NT2/D1 (cell line): ENCODE measurements around the gene CCDC102B.

Source experiments
- DNase-seq: peaks from one replicate; pipeline ENCODE4 v3.0.0-alpha.2; 2011; ENCODE audit warnings: low read depth, low spot score
- H3K27me3 ChIP-seq: 2 replicates; pipeline ENCODE4 v1.6.0; 2011; ENCODE audit warnings: mild to moderate bottlenecking; ENCODE audit not compliant: insufficient read length, insufficient read depth
- H3K36me3 ChIP-seq: 2 replicates; pipeline ENCODE4 v1.6.1; 2011; ENCODE audit warnings: mild to moderate bottlenecking, low read length, mixed read lengths; ENCODE audit not compliant: insufficient read depth, insufficient read length
- H3K4me1 ChIP-seq: 2 replicates; pipeline ENCODE4 v1.5.1; 2011; ENCODE audit not compliant: insufficient read depth, insufficient read length
- H3K4me3 ChIP-seq: 2 replicates; pipeline ENCODE4 v1.5.1; 2011; ENCODE audit warnings: low read depth; ENCODE audit not compliant: insufficient read length
- H3K9ac ChIP-seq: 2 replicates; pipeline ENCODE4 v1.6.0; 2011; ENCODE audit warnings: low read depth; ENCODE audit not compliant: insufficient read length
- H3K9me3 ChIP-seq: 2 replicates; pipeline ENCODE4 v1.5.1; 2011; ENCODE audit warnings: mild to moderate bottlenecking, low read length; ENCODE audit not compliant: insufficient read depth
- SUZ12 ChIP-seq: IDR thresholded peaks from 2 replicates; pipeline ENCODE4 v1.6.1; 2011; ENCODE audit not compliant: insufficient read length, insufficient read depth; ENCODE audit errors: extremely low read depth
- YY1 ChIP-seq: IDR thresholded peaks from 2 replicates; pipeline ENCODE4 v1.6.1; 2011; ENCODE audit not compliant: insufficient read length, insufficient read depth
- ZNF274 ChIP-seq: IDR thresholded peaks from 2 replicates; pipeline ENCODE4 v1.6.1; 2011; ENCODE audit warnings: mild to moderate bottlenecking, low read depth, low read length

Gene CCDC102B

GRCh38 chr18:68979737-68980136 lies 181.9 kb downstream of the CCDC102B start:
- Histone ChIP-seq H3K27me3 (no peaks in the 10 kb centered on the region), H3K9me3 (no peaks in the 10 kb centered on the region), H3K4me3 (no peak overlapping the region), H3K36me3 (no peaks in the 10 kb centered on the region), H3K4me1 (no peaks in the 10 kb centered on the region), H3K9ac (no peak overlapping the region)
- TF ChIP-seq SUZ12: no peak
- DNase-seq: no peak

DNA sequence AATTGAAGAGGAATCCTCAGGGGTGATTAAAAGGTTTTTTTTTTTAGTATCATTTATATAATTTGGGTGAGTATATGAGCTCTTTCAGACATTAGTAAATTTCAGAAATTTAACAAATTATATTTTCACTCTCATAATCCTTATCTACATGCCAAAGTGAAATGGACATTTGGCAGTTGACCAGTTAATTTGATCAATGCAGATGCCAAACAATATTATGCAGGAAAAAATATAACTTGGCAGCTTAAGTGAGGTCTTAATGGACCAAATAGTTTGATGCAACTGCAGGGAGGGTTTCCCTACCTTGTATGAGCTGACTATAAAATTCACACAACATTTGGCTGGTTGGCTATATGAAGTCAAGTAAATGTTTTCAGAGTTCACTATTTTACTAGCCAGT lies 185.2 kb downstream of the CCDC102B start:
- Histone ChIP-seq H3K36me3 (no peaks in the 10 kb centered on the region), H3K27me3 (no peaks in the 10 kb centered on the region), H3K9ac (no peak overlapping the region), H3K4me1 (no peaks in the 10 kb centered on the region), H3K4me3 (no peak overlapping the region), H3K9me3 (no peaks in the 10 kb centered on the region)
- no peak for DNase-seq
- no peak for TF ChIP-seq YY1
- no peak for TF ChIP-seq ZNF274
- no peak for TF ChIP-seq SUZ12

DNA sequence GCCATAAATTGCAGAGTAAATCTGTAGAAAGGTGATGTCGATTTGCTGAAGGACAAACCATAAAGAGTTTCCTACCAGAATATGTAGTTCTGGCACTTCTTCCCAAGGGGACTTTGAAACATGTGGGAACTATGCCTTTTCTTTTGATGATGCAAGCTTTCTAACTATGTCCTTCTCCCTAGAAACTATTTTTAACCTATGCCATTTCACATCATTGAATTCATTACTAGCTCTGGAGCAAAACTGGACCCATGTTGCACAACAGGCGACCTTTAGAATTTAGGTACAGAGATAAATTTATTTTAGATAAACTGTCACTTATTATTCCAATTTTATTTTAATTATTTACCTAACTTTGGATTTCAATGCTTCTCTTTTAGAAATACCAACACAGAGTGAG lies 186.5 kb downstream of the CCDC102B start:
- Histone ChIP-seq H3K36me3 (no peaks in the 10 kb centered on the region), H3K9ac (no peak overlapping the region), H3K27me3 (no peaks in the 10 kb centered on the region), H3K4me3 (no peak overlapping the region), H3K4me1 (no peaks in the 10 kb centered on the region), H3K9me3 (no peaks in the 10 kb centered on the region)
- DNase-seq: no peak
- TF ChIP-seq SUZ12 (no peak), YY1 (no peak), ZNF274 (no peak)

DNA sequence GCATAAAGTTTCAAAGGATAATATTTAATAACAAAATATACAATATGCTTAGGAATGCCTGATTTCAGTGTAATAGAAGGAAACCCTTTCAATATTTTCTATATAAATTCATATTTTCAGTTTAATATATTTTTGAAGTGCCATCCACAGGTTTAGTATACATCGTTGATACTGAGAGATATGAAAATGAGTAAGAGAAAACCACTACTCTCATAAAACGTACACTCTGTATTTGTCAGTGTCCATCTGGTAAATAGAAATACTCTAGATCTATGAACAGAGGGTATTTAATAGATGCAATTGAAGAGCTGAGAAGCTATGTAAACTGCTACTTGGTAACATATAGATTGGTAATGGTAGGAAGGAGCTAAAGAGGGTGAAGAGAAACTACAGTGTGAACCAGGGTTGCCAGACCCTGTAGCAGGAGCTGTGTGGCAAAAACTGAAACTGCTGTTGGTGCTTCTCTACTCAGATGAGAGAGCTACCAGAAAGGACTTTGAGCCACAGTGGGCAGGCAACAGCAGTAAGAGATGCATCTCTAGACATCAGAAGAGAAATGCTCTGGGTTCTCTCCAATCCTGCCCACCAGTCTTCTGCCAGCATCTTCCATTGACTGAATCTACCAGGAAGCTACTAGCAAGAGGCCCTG lies 187.4 kb downstream of the CCDC102B start:
- no peaks in the 10 kb centered on the region for H3K27me3 ChIP-seq
- no peak for DNase-seq
- H3K9ac ChIP-seq: no peak overlapping the region
- no peak overlapping the region for H3K4me3 ChIP-seq
- H3K36me3 ChIP-seq: no peaks in the 10 kb centered on the region
- H3K4me1 ChIP-seq: no peaks in the 10 kb centered on the region
- TF ChIP-seq YY1 (no peak), ZNF274 (no peak), SUZ12 (no peak)
- no peaks in the 10 kb centered on the region for H3K9me3 ChIP-seq

DNA sequence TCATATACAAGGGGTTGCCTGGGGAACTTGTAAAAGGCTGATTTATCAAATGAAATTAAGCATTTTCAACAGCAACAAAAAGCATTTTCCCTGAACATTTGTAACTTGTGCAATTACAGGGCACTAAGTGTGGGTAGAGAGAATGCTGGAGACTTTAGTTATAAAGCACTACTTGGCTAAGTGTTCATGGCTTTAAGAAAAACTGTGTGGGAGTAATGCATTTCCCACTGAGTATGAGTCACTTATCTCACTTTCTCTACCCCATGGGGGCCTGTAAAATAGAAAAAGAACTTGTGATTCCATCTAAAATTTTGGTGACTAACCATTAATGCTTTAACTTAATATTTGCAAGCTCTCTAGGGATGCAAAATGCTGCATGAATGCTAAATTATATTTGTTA lies 193.4 kb downstream of the CCDC102B start:
- DNase-seq: no peak
- Histone ChIP-seq H3K4me3 (no peak overlapping the region), H3K36me3 (no peaks in the 10 kb centered on the region), H3K27me3 (no peaks in the 10 kb centered on the region), H3K9ac (no peak overlapping the region), H3K9me3 (peaks cover 4% of the 10 kb centered on the region; the same call in 1 of the 2 replicates), H3K4me1 (no peaks in the 10 kb centered on the region)
- TF ChIP-seq YY1 (no peak), ZNF274 (no peak), SUZ12 (no peak)

DNA sequence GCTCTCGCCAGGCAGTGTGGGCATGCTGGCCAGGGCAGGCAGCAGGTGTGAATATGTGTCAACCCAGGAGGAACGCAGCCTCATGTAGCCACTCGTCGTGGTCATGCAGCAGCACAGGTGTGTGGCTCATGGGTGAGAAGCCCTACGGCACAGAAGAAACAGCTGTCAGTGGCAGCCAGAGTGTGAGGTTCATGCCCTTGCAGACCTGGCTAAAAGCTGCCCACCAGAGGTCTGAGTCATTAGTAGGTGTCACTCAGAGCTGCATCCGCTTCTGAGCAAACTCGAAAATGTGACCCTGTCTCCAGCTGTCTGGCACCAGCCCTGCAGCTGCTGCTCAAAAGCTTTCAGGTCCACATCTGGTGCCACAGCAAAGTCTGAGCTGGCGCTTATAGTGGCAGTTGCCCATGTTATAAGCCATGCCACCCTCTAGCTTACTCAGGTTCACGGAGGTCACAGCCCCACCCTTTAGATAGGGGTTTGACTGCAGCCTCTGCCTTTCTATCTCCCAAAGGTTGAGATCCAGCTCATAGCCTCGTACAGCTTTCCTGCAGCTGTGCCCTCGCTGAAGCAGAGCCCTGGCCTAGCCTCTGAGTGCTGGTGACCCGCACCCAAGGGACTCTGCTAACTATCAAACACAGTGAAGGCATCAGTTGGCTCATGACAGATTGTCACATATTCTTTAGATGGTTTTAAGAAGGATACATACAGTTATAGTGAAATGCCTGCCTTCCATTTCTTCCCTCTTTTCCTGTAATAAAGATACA lies 195.0 kb downstream of the CCDC102B start:
- no peaks in the 10 kb centered on the region for H3K27me3 ChIP-seq
- no peaks in the 10 kb centered on the region for H3K36me3 ChIP-seq
- TF ChIP-seq SUZ12 (no peak), YY1 (no peak), ZNF274 (no peak)
- no peak overlapping the region for H3K4me3 ChIP-seq
- peaks cover 4% of the 10 kb centered on the region; the same call in 1 of the 2 replicates for H3K9me3 ChIP-seq
- no peaks in the 10 kb centered on the region for H3K4me1 ChIP-seq
- DNase-seq: no peak
- H3K9ac ChIP-seq: no peak overlapping the region

- Histone ChIP-seq H3K27me3 (no peaks in the 10 kb centered on the region), H3K9ac (no peak overlapping the region), H3K4me3 (no peak overlapping the region), H3K36me3 (no peaks in the 10 kb centered on the region), H3K9me3 (peaks cover 4% of the 10 kb centered on the region; the same call in 1 of the 2 replicates), H3K4me1 (no peaks in the 10 kb centered on the region)
- no peak for TF ChIP-seq YY1
- DNase-seq: no peak
Observed at GRCh38 chr18:68995675-68996074, 197.8 kb downstream of the CCDC102B start.
